ENCODE measurements around the gene CDK5R2. TPM values are rescaled to one million over a fixed set of nuclear protein-coding genes. Genes with fewer than 3 reads are reported as not detected.

CDK5R2 gene
- total and polyA plus RNA-seq, 3 experiments from 2014 or later: not detected

GRCh38 chr2:218999881-219000568 lies 40.6 kb downstream of the CDK5R2 start:
- no peak overlapping the region for H3K4me3 Mint-ChIP-seq
- peaks cover 23% of the 10 kb centered on the region for H3K4me1 ChIP-seq (ENCODE audit: insufficient read depth, low read length)
- H3K4me1 Mint-ChIP-seq: peaks cover 8 to 34% (median 22%) of the 10 kb centered on the region in 3 donors
- H3K9me3 ChIP-seq (ENCODE audit: low read length): no peaks in the 10 kb centered on the region
- H3K27ac ChIP-seq (ENCODE audit: low read depth, low read length): no peak overlapping the region
- peaks cover 56% of the 10 kb centered on the region for H3K27me3 ChIP-seq (ENCODE audit: insufficient read depth, low read length, poor library complexity, severe bottlenecking)
- H3K27ac Mint-ChIP-seq: no peak overlapping the region
- DNase-seq: no peak
- H3K36me3 Mint-ChIP-seq: no peaks in the 10 kb centered on the region
- POLR2A ChIA-PET: no interaction called here
- H3K9me3 Mint-ChIP-seq: no peaks in the 10 kb centered on the region
- peaks cover 59 to 74% of the 10 kb centered on the region in 2 donors for H3K27me3 Mint-ChIP-seq
- no peak overlapping the region for H3K4me3 ChIP-seq (ENCODE audit: low read length)
- H3K36me3 ChIP-seq (ENCODE audit: insufficient read depth, low read length): no peaks in the 10 kb centered on the region
- CTCF ChIA-PET: no interaction called here

- Histone ChIP-seq H3K4me3 (ENCODE audit: low read length) (no peak overlapping the region), H3K36me3 (ENCODE audit: insufficient read depth, low read length) (no peaks in the 10 kb centered on the region), H3K9me3 (ENCODE audit: low read length) (no peaks in the 10 kb centered on the region), H3K27ac (ENCODE audit: low read depth, low read length) (no peak overlapping the region), H3K4me1 (ENCODE audit: insufficient read depth, low read length) (peaks cover 23% of the 10 kb centered on the region), H3K27me3 (ENCODE audit: insufficient read depth, low read length, poor library complexity, severe bottlenecking) (peaks cover 53% of the 10 kb centered on the region)
- ChIA-PET POLR2A (no interaction called here), CTCF (interaction anchor here (2.0 kb wide), 1 partner anchor 20 kb away, joined by 8 read pairs; no protein-coding TSS in a partner anchor)
- Mint-ChIP-seq H3K9me3 (no peaks in the 10 kb centered on the region), H3K4me3 (peak overlapping the region in 3 of 7 donors; percentile 28 to 41 (median 40)), H3K27me3 (peaks cover 58 to 74% of the 10 kb centered on the region in 2 donors), H3K27ac (no peak overlapping the region), H3K4me1 (peaks cover 8 to 30% (median 18%) of the 10 kb centered on the region in 3 donors), H3K36me3 (no peaks in the 10 kb centered on the region)
- no peak for DNase-seq
These were observed 41.1 kb downstream of the CDK5R2 start for GRCh38 chr2:219000569-219000960.

GRCh38 chr2:219001100-219001576 lies 41.7 kb downstream of the CDK5R2 start:
- peaks cover 8 to 24% (median 15%) of the 10 kb centered on the region in 3 donors for H3K4me1 Mint-ChIP-seq
- peaks cover 60 to 74% of the 10 kb centered on the region in 2 donors for H3K27me3 Mint-ChIP-seq
- Histone ChIP-seq H3K9me3 (ENCODE audit: low read length) (no peaks in the 10 kb centered on the region), H3K4me1 (ENCODE audit: insufficient read depth, low read length) (peaks cover 19% of the 10 kb centered on the region), H3K27ac (ENCODE audit: low read depth, low read length) (no peak overlapping the region), H3K4me3 (ENCODE audit: low read length) (no peak overlapping the region), H3K27me3 (ENCODE audit: insufficient read depth, low read length, poor library complexity, severe bottlenecking) (peaks cover 51% of the 10 kb centered on the region), H3K36me3 (ENCODE audit: insufficient read depth, low read length) (no peaks in the 10 kb centered on the region)
- H3K4me3 Mint-ChIP-seq: peak overlapping the region in 3 of 7 donors; percentile 28 to 41 (median 40)
- DNase-seq: no peak
- POLR2A ChIA-PET: interaction anchor here (1.1 kb wide), 1 partner anchor 8 kb away, joined by 3 read pairs; no protein-coding TSS in a partner anchor
- H3K36me3 Mint-ChIP-seq: peaks cover 0 to 1% (median 0%) of the 10 kb centered on the region in 3 donors
- H3K27ac Mint-ChIP-seq: no peak overlapping the region
- H3K9me3 Mint-ChIP-seq: no peaks in the 10 kb centered on the region
- CTCF ChIA-PET: interaction anchor here (2.0 to 2.3 kb wide), 2 partner anchors 21 to 29 kb away, joined by 8 to 9 read pairs; no protein-coding TSS in a partner anchor

DNA sequence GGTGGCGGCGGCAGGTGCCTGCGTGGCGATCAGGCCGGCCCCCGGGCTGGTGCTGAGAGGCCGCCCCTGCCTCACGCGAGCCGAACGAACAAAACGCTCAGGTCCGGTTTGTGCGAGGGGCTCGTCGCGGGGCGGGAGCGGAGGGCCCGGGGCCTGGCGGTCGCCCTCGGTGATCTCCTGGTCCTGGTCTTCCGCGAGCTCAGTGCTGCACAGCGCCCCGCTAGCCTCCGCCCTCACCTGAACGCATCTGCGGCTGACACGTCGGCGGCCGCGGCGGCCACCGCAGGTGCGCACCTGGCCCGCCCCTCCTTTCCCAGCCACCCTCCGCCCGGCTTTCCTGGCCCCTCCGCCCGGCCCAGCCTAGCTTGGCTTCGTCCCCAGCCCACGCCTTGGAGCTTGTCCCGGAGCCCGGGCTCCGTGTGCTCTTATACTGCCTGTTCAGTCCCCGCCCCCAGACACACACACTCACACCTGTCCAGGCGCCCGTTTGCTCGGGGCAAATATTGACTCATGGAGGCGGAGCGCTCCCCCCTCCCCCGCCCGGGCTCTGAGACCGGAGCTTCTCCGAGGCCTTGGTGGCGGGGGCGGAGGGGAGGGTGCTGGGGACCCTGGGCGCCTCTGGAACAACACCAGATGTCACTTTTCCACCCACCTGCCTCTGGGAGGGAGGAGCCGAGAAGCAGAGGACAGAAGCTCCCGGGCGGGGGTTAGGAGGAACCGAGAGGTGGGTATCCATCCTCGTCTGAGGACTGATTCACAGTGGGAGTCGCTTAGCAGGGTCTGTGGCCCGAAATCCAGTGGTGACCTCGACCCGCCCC lies 42.3 kb downstream of the CDK5R2 start:
- Histone ChIP-seq H3K4me1 (ENCODE audit: insufficient read depth, low read length) (peaks cover 16% of the 10 kb centered on the region), H3K27ac (ENCODE audit: low read depth, low read length) (no peak overlapping the region), H3K27me3 (ENCODE audit: insufficient read depth, low read length, poor library complexity, severe bottlenecking) (peaks cover 46% of the 10 kb centered on the region), H3K36me3 (ENCODE audit: insufficient read depth, low read length) (no peaks in the 10 kb centered on the region), H3K4me3 (ENCODE audit: low read length) (no peak overlapping the region), H3K9me3 (ENCODE audit: low read length) (no peaks in the 10 kb centered on the region)
- DNase-seq: no peak
- peak overlapping the region; percentile 16 to 80 (median 43) for H3K4me3 Mint-ChIP-seq
- peaks cover 0 to 1% (median 0%) of the 10 kb centered on the region in 3 donors for H3K36me3 Mint-ChIP-seq
- CTCF ChIA-PET: interaction anchor here (1.1 to 2.3 kb wide), 3 partner anchors 22 to 126 kb away, joined by 4 to 9 read pairs (median 8); no protein-coding TSS in a partner anchor
- H3K9me3 Mint-ChIP-seq: no peaks in the 10 kb centered on the region
- POLR2A ChIA-PET: interaction anchor here (0.9 to 1.1 kb wide), 2 partner anchors 9 to 28 kb away, joined by 3 read pairs; no protein-coding TSS in a partner anchor
- no peak overlapping the region for H3K27ac Mint-ChIP-seq
- peaks cover 61 to 73% of the 10 kb centered on the region in 2 donors for H3K27me3 Mint-ChIP-seq
- peaks cover 8 to 22% (median 15%) of the 10 kb centered on the region in 3 donors for H3K4me1 Mint-ChIP-seq

GRCh38 chr2:219002395-219003266 lies 43.2 kb downstream of the CDK5R2 start:
- Mint-ChIP-seq H3K27me3 (peaks cover 63 to 72% of the 10 kb centered on the region in 2 donors), H3K9me3 (no peaks in the 10 kb centered on the region), H3K4me1 (peaks cover 7 to 22% (median 15%) of the 10 kb centered on the region in 3 donors), H3K4me3 (peak overlapping the region in 6 of 7 donors; percentile 66 to 90 (median 78)), H3K36me3 (peaks cover 0 to 1% (median 0%) of the 10 kb centered on the region in 3 donors), H3K27ac (no peak overlapping the region)
- Histone ChIP-seq H3K27ac (ENCODE audit: low read depth, low read length) (no peak overlapping the region), H3K27me3 (ENCODE audit: insufficient read depth, low read length, poor library complexity, severe bottlenecking) (peaks cover 42% of the 10 kb centered on the region), H3K4me1 (ENCODE audit: insufficient read depth, low read length) (peaks cover 16% of the 10 kb centered on the region), H3K9me3 (ENCODE audit: low read length) (no peaks in the 10 kb centered on the region), H3K36me3 (ENCODE audit: insufficient read depth, low read length) (no peaks in the 10 kb centered on the region), H3K4me3 (ENCODE audit: low read length) (peak overlapping the region; percentile 15)
- POLR2A ChIA-PET: interaction anchor here (0.9 kb wide), 1 partner anchor 27 kb away, joined by 3 read pairs; no protein-coding TSS in a partner anchor
- CTCF ChIA-PET: interaction anchor here (1.1 to 3.4 kb wide), 4 partner anchors 8 to 127 kb away, joined by 4 to 13 read pairs (median 8); no protein-coding TSS in a partner anchor
- DNase-seq: peak in 4 of 5 donors; percentile 17 to 63 (median 35)

DNA sequence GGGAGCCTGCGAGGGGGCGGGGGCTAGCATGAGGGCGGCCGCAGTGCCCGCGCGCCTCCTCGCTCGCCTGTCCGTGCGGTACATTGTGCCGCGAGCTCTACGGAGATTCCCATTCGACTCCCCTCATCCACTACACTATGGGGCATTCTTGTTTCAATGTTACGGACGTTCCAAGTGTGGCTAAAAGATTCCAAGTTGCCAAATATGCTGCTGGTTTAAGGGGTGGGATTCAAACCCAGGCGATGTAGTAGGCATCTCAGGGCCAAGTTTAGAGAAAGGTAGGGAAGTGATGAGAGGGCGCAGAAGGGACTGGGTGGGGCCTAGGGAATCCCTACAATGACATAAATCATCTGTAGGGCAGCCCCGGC lies 43.8 kb downstream of the CDK5R2 start:
- Histone ChIP-seq H3K4me1 (ENCODE audit: insufficient read depth, low read length) (peaks cover 16% of the 10 kb centered on the region), H3K27ac (ENCODE audit: low read depth, low read length) (no peak overlapping the region), H3K36me3 (ENCODE audit: insufficient read depth, low read length) (no peaks in the 10 kb centered on the region), H3K4me3 (ENCODE audit: low read length) (no peak overlapping the region), H3K9me3 (ENCODE audit: low read length) (no peaks in the 10 kb centered on the region), H3K27me3 (ENCODE audit: insufficient read depth, low read length, poor library complexity, severe bottlenecking) (peaks cover 42% of the 10 kb centered on the region)
- DNase-seq: no peak
- no peaks in the 10 kb centered on the region for H3K9me3 Mint-ChIP-seq
- ChIA-PET CTCF (interaction anchor here (2.3 to 3.4 kb wide), 2 partner anchors 9 to 27 kb away, joined by 9 to 13 read pairs; no protein-coding TSS in a partner anchor), POLR2A (no interaction called here)
- peaks cover 0 to 1% (median 0%) of the 10 kb centered on the region in 3 donors for H3K36me3 Mint-ChIP-seq
- peak overlapping the region in 1 of 8 donors; percentile 61 for H3K27ac Mint-ChIP-seq
- H3K4me1 Mint-ChIP-seq: peaks cover 7 to 22% (median 15%) of the 10 kb centered on the region in 3 donors
- peaks cover 63 to 71% of the 10 kb centered on the region in 2 donors for H3K27me3 Mint-ChIP-seq
- peak overlapping the region in 6 of 7 donors; percentile 41 to 78 (median 59) for H3K4me3 Mint-ChIP-seq

- ChIA-PET CTCF (interaction anchor here (3.4 kb wide), 1 partner anchor 9 kb away, joined by 13 read pairs; no protein-coding TSS in a partner anchor), POLR2A (no interaction called here)
- Histone ChIP-seq H3K27me3 (ENCODE audit: insufficient read depth, low read length, poor library complexity, severe bottlenecking) (peaks cover 42% of the 10 kb centered on the region), H3K4me3 (ENCODE audit: low read length) (no peak overlapping the region), H3K36me3 (ENCODE audit: insufficient read depth, low read length) (no peaks in the 10 kb centered on the region), H3K4me1 (ENCODE audit: insufficient read depth, low read length) (peaks cover 16% of the 10 kb centered on the region), H3K9me3 (ENCODE audit: low read length) (no peaks in the 10 kb centered on the region), H3K27ac (ENCODE audit: low read depth, low read length) (no peak overlapping the region)
- Mint-ChIP-seq H3K36me3 (peaks cover 0 to 1% (median 0%) of the 10 kb centered on the region in 3 donors), H3K4me3 (peak overlapping the region in 4 of 7 donors; percentile 45 to 78 (median 50)), H3K27me3 (peaks cover 64 to 70% of the 10 kb centered on the region in 2 donors), H3K27ac (no peak overlapping the region), H3K9me3 (no peaks in the 10 kb centered on the region), H3K4me1 (peaks cover 7 to 22% (median 15%) of the 10 kb centered on the region in 3 donors)
- no peak for DNase-seq
These were observed 44.5 kb downstream of the CDK5R2 start for GRCh38 chr2:219003979-219004378.
